GM12873 (cell line): ENCODE results near the gene CACNA1D.

Experiments
- TF ChIP-seq, protein P1 (sequence below): IDR thresholded peaks from 2 replicates; pipeline ENCODE4 v1.5.1; 2012; ENCODE audit warnings: low read depth, mild to moderate bottlenecking, moderate library complexity, low read length, control low read depth; ENCODE audit not compliant: insufficient read depth; ENCODE audit errors: missing control alignments

CACNA1D gene

GRCh38 chr3:53570081-53570480 lies 75.7 kb downstream of the CACNA1D start:
- TF ChIP-seq, protein P1, sequence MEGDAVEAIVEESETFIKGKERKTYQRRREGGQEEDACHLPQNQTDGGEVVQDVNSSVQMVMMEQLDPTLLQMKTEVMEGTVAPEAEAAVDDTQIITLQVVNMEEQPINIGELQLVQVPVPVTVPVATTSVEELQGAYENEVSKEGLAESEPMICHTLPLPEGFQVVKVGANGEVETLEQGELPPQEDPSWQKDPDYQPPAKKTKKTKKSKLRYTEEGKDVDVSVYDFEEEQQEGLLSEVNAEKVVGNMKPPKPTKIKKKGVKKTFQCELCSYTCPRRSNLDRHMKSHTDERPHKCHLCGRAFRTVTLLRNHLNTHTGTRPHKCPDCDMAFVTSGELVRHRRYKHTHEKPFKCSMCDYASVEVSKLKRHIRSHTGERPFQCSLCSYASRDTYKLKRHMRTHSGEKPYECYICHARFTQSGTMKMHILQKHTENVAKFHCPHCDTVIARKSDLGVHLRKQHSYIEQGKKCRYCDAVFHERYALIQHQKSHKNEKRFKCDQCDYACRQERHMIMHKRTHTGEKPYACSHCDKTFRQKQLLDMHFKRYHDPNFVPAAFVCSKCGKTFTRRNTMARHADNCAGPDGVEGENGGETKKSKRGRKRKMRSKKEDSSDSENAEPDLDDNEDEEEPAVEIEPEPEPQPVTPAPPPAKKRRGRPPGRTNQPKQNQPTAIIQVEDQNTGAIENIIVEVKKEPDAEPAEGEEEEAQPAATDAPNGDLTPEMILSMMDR, result no peak

DNA sequence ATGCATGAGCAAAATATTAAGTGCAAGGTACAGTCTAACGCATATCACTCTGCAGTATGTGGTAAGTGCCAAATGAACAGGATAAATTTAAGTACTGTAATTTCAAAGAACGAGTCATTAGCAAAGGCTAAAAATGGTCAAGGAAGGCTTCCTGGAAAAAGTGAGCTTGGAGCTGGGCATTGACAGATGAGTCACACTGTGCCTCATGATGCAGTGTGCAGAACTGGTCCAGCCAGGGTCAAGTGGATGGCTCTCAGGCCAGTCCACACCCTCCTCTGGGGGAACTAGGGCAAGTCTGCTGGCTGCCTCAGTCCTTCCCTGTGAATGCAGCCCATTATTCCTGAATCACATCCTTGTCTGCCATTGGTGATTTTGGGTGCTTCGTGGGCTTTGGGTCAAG lies 76.3 kb downstream of the CACNA1D start:
- TF ChIP-seq, protein P1, result no peak

DNA sequence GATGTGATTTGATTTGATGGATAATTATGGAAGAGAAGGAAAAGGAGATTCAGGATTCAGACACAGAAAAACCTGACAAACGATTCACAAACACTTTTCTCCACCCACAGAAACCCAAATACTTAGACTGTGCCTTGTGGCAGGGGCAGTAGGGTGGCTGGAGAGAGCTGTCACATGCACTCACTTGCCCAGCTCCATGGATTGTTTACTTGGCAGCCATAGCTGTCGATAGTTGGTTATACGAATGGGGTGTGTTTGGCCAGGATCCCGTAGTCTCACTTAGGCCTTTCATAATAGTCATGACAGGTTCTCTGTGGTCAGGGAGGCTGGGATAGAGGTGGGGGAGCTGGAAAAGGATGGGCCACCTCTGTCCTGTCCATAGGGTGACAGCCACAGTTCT lies 76.9 kb downstream of the CACNA1D start:
- TF ChIP-seq, protein P1, result no peak

- TF ChIP-seq, protein P1, result no peak
These were observed 83.1 kb downstream of the CACNA1D start for GRCh38 chr3:53577506-53577905.

DNA sequence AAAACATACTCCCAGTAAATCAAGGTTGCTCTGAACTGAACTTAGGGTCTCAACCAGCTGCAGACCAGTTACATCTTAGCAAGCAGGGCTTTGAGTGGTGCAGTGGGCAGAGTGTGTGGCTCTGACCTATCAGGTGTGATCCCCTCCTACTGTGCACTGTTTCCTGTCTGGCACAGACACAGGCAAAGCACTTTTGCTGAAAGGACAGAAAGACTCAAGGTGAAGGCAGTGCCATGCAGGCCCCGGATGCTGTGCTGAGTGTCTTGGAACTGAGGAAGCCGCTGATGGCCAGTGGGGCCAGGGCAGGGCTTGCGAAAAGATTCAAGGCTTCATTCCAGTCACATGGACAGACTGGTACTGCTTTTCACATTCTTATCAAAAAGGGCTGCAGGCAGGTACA lies 85.2 kb downstream of the CACNA1D start:
- TF ChIP-seq, protein P1, result no peak

- TF ChIP-seq, protein P1, result no peak
These were observed 87.3 kb downstream of the CACNA1D start for GRCh38 chr3:53581671-53582070.

DNA sequence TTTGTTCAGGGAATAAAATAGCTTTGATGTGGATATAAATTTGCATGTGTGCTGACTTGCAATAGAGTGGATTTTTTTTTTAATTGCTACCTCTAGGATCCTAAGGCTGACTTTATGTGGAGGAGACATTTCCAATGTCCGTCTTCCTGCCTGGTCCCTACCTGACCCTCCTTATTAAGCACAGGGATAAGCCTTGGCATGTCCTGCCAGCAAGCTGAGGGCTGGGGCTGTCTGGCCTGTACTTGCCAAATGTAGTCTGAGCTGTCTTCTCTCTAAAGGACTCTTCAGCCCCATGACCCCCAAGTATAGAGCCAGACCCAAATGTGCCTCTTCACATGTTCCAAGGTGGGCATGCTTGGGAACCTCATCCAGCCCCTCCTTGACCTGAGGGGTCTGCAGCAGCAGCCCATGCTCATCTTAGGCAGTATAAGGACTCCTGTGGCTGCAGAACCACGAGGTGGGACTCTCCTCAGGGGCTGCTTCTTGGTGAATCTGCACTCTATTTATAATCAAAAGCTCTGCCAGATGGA lies 88.8 kb downstream of the CACNA1D start:
- TF ChIP-seq, protein P1, result no peak

- TF ChIP-seq, protein P1, result no peak
These were observed 90.6 kb downstream of the CACNA1D start for GRCh38 chr3:53585049-53585448.
